ENCODE results near the gene BCAN. TPM values are rescaled to one million over a fixed set of nuclear protein-coding genes. Genes with fewer than 3 reads are reported as not detected.
A peak's percentile ranks its signal among the peaks of the same experiment; 100 is the strongest.

The BCAN gene
- total RNA-seq, 4 donors from 2014 or later = 21.9 to 50.1 (median 26.0) TPM

- intact Hi-C loops (cut with DNase I; ENCODE audit: low total_unique reads) = no loop called here
Observed at GRCh38 chr1:156704166-156704711, 62.3 kb downstream of the BCAN start.

GRCh38 chr1:156704930-156705320, 63.0 kb downstream of the BCAN start:
- intact Hi-C loops (cut with DNase I; ENCODE audit: low total_unique reads) = no loop called here
- WGBS, 2 donors = 3 to 5% methylated on average over 15 to 28 of the region's 29 CpGs

More at GRCh38 chr1:156704166-156704711, 62.3 kb downstream of the BCAN start:
- TF ChIP-seq CTCF (IDR thresholded peaks at IDR 0.05) (no peak), POLR2A (IDR thresholded peaks at IDR 0.05) (no peak)
- WGBS, 2 donors = 44 to 56% methylated on average over 10 of the region's 10 CpGs
- no peak for DNase-seq (ENCODE audit: low spot score in 2 of 2)
- H3K4me3 ChIP-seq (ENCODE audit: low read depth, poor library complexity, severe bottlenecking) = no peak overlapping the region

GRCh38 chr1:156705321-156705917, 63.5 kb downstream of the BCAN start, which contains the start of gene CRABP2:
Gene CRABP2 (minus strand): TSS chr1:156705583. CDS start chr1:156705446, 137 bp downstream.
- TF ChIP-seq POLR2A (IDR thresholded peaks at IDR 0.05) = no peak
- no peak for TF ChIP-seq CTCF (IDR thresholded peaks at IDR 0.05)
- H3K4me3 ChIP-seq (ENCODE audit: low read depth, poor library complexity, severe bottlenecking) = peak within 1 kb of the TSS; percentile 24
- WGBS, 2 donors = 1% methylated on average over 17 to 39 of the region's 42 CpGs
- intact Hi-C loops (cut with DNase I; ENCODE audit: low total_unique reads) = no loop called here
- peak in 1 of 2 donors; percentile 92 for DNase-seq (ENCODE audit: low spot score in 2 of 2)

More at GRCh38 chr1:156704930-156705320, 63.0 kb downstream of the BCAN start:
- TF ChIP-seq CTCF (IDR thresholded peaks at IDR 0.05) (no peak), POLR2A (IDR thresholded peaks at IDR 0.05) (no peak)
- peak in 1 of 2 donors; percentile 94 for DNase-seq (ENCODE audit: low spot score in 2 of 2)
- H3K4me3 ChIP-seq (ENCODE audit: low read depth, poor library complexity, severe bottlenecking) = peak overlapping the region; percentile 14

- 2% methylated on average over 45 of the region's 45 CpGs for WGBS, 2 donors
- intact Hi-C loops (cut with DNase I; ENCODE audit: low total_unique reads) = no loop called here
- TF ChIP-seq POLR2A (IDR thresholded peaks at IDR 0.05) (no peak), CTCF (IDR thresholded peaks at IDR 0.05) (peak in 1 of 3 donors; percentile 59)
- peak overlapping the region; percentile 24 for H3K4me3 ChIP-seq (ENCODE audit: low read depth, poor library complexity, severe bottlenecking)
- DNase-seq (ENCODE audit: low spot score in 2 of 2) = peak in 1 of 2 donors; percentile 96
Observed at GRCh38 chr1:156705918-156706656, 64.2 kb downstream of the BCAN start.

- TF ChIP-seq CTCF (IDR thresholded peaks at IDR 0.05) (no peak), POLR2A (IDR thresholded peaks at IDR 0.05) (no peak)
- H3K4me3 ChIP-seq (ENCODE audit: low read depth, poor library complexity, severe bottlenecking) = no peak overlapping the region
- 4 to 6% methylated on average over 24 to 26 of the region's 29 CpGs for WGBS, 2 donors
- intact Hi-C loops (cut with DNase I; ENCODE audit: low total_unique reads) = no loop called here
- DNase-seq (ENCODE audit: low spot score in 2 of 2) = peak; percentile 51 to 94
Observed at GRCh38 chr1:156706657-156707416, 64.9 kb downstream of the BCAN start.

Data from lower leg skin (tissue), 4 donors.